Measurements from ENCODE around the gene TLX1. TPM values are rescaled to one million over a fixed set of nuclear protein-coding genes. Genes with fewer than 3 reads are reported as not detected.

TLX1 gene
- total and polyA plus RNA-seq, 9 of the 15 experiments (the other 6 are each of a cell fraction or from before 2014, with no cell fraction given) = 0.03 to 3.3 (median 0.19) TPM; not detected in 1

DNA sequence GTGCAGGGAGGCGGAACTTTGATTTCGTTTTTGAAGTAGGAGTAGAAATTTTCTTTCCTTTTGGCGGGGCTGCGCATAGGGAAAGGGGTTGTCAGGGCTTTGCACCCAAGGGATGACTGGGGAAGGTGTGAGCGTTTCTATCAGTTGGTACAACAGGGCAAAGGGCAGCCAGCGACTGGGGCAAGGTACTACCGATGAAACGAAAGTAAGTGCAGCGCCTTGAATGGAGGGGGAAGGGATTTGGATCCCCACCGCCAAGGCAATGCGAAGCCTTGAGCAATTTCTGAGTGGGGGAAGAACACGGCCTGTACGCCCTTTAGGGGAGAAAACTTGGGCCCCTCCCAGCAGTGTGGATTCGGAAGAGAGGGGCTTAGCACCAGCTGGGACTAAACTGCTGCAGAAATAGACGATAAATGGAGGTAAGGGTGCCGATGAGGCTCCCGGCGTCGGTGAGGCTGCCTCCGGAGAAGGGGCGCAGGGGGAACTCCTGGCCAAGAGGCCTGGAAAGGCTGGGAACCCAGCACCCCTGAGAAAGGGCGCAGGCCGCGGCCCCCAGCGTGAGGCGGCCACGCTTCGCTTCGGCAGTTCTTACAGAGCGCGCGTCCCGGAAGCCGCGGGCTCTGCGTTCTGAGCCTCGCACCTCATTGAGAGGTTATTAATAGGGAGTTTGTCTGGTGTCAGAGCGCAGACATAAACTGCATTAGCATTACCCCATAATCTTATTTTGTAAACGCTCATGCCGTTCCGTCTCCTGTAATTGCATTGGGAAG lies 10.0 kb upstream of the TLX1 start:
- Histone ChIP-seq H3K4me3 (no peak overlapping the region), H3K9me3 (replicated peaks; ENCODE audit: control insufficient read depth, insufficient read depth, low read depth, low read length) (no peaks in the 10 kb centered on the region), H3K79me2 (ENCODE audit: control insufficient read depth, insufficient read depth, low read length) (no peaks in the 10 kb centered on the region), H3K9ac (ENCODE audit: insufficient read depth in 1 of 2, low read depth in 2 of 2, low read length in 2 of 2) (no peak overlapping the region), H3K4me1 (replicated peaks in 1 of 2; ENCODE audit: control insufficient read depth in 2 of 2, insufficient read depth in 2 of 2, low read length in 2 of 2) (peaks cover 0 to 7% of the 10 kb centered on the region in 2 experiments; a peak in 2 of 5 replicates), H4K20me1 (replicated peaks; ENCODE audit: control insufficient read depth, insufficient read depth, low read length) (no peaks in the 10 kb centered on the region), H3K9me1 (ENCODE audit: control insufficient read depth, insufficient read depth, low read length) (no peaks in the 10 kb centered on the region), H2AFZ (ENCODE audit: low read depth, low read length) (no peak overlapping the region), H3K27me3 (ENCODE audit: control insufficient read depth in 2 of 2, insufficient read depth in 2 of 2, low read length in 2 of 2) (peaks cover 23 to 52% of the 10 kb centered on the region in 2 experiments), H3K27ac (ENCODE audit: extremely low read depth, low read depth, low read length) (no peak overlapping the region), H3K36me3 (ENCODE audit: control insufficient read depth, insufficient read depth, low read length) (no peaks in the 10 kb centered on the region), H3K4me2 (ENCODE audit: insufficient read depth, low read length) (no peak overlapping the region)
- ChIA-PET POLR2A (no interaction called here), CTCF (ENCODE audit: low intra/inter-chr PET ratio) (no interaction called here)
- TF ChIP-seq SREBF2 (CRISPR knock-in tag; IDR thresholded peaks at IDR 0.05) (no peak), ARNT (IDR thresholded peaks at IDR 0.05) (no peak)
- intact Hi-C loops (cut with micrococcal nuclease) (no loop called here), in situ Hi-C loops (cut with MboI) (no loop called here)
- ATAC-seq = no peak
- no peak for FAIRE-seq
- BruUV-seq (replicated peaks) = no TSS peak
- 22% methylated on average over 39 of the region's 41 CpGs for WGBS (ENCODE audit: insufficient coverage, low coverage, missing lambda C conversion rate)
- no peak for DNase-seq (ENCODE audit: extremely low read depth in 1 of 4, low spot score in 3 of 4)

DNA sequence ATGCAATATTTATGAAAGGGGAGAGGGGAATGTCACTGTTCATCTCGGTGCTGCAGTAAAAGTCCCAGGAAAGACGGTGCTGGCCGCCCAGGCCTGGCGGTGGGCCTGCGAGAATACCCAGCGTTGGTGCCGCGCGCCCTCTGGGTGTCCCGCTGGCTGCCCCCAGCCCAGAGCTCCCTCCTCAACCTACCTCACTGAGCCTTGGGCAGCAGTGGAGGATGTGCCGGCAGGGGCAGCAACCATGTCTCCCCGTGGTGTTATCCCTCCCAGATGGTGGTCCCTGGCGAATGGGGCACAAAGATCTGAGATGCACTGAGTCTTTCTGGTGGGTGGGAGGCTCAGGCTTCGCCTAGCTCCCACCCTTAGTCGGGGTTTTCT lies 9.5 kb upstream of the TLX1 start:
- no peaks in the 10 kb centered on the region for H3K79me2 ChIP-seq (ENCODE audit: control insufficient read depth, insufficient read depth, low read length)
- H3K27me3 ChIP-seq (ENCODE audit: control insufficient read depth in 2 of 2, insufficient read depth in 2 of 2, low read length in 2 of 2) = peaks cover 23 to 54% of the 10 kb centered on the region in 2 experiments
- TF ChIP-seq, protein P1, sequence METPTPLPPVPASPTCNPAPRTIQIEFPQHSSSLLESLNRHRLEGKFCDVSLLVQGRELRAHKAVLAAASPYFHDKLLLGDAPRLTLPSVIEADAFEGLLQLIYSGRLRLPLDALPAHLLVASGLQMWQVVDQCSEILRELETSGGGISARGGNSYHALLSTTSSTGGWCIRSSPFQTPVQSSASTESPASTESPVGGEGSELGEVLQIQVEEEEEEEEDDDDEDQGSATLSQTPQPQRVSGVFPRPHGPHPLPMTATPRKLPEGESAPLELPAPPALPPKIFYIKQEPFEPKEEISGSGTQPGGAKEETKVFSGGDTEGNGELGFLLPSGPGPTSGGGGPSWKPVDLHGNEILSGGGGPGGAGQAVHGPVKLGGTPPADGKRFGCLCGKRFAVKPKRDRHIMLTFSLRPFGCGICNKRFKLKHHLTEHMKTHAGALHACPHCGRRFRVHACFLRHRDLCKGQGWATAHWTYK (CRISPR knock-in tag; IDR thresholded peaks at IDR 0.05) = no peak
- TF ChIP-seq HDAC1 (IDR thresholded peaks at IDR 0.05) (no peak), HMG20A (CRISPR knock-in tag; conservative IDR thresholded peaks at IDR 0.05) (no peak), ZNF584 (CRISPR knock-in tag; IDR thresholded peaks at IDR 0.05; ENCODE audit: low read depth) (no peak), ZFPM2 (CRISPR knock-in tag; IDR thresholded peaks at IDR 0.05) (no peak), ZSCAN29 (IDR thresholded peaks at IDR 0.05) (no peak), ZNF143 (CRISPR knock-in tag; IDR thresholded peaks at IDR 0.05) (no peak), SMARCA5 (IDR thresholded peaks at IDR 0.05) (no peak)
- TF ChIP-seq, protein P2, sequence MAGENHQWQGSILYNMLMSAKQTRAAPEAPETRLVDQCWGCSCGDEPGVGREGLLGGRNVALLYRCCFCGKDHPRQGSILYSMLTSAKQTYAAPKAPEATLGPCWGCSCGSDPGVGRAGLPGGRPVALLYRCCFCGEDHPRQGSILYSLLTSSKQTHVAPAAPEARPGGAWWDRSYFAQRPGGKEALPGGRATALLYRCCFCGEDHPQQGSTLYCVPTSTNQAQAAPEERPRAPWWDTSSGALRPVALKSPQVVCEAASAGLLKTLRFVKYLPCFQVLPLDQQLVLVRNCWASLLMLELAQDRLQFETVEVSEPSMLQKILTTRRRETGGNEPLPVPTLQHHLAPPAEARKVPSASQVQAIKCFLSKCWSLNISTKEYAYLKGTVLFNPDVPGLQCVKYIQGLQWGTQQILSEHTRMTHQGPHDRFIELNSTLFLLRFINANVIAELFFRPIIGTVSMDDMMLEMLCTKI (IDR thresholded peaks at IDR 0.05; ENCODE audit: partially characterized antibody) = no peak
- TF ChIP-seq, protein P3, sequence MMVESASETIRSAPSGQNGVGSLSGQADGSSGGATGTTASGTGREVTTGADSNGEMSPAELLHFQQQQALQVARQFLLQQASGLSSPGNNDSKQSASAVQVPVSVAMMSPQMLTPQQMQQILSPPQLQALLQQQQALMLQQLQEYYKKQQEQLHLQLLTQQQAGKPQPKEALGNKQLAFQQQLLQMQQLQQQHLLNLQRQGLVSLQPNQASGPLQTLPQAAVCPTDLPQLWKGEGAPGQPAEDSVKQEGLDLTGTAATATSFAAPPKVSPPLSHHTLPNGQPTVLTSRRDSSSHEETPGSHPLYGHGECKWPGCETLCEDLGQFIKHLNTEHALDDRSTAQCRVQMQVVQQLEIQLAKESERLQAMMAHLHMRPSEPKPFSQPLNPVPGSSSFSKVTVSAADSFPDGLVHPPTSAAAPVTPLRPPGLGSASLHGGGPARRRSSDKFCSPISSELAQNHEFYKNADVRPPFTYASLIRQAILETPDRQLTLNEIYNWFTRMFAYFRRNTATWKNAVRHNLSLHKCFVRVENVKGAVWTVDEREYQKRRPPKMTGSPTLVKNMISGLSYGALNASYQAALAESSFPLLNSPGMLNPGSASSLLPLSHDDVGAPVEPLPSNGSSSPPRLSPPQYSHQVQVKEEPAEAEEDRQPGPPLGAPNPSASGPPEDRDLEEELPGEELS (CRISPR knock-in tag; IDR thresholded peaks at IDR 0.05; ENCODE audit: borderline replicate concordance) = no peak
- no peak overlapping the region for H3K9ac ChIP-seq (ENCODE audit: insufficient read depth in 1 of 2, low read depth in 2 of 2, low read length in 2 of 2)
- peaks cover 0 to 7% of the 10 kb centered on the region in 2 experiments; a peak in 2 of 5 replicates for H3K4me1 ChIP-seq (replicated peaks in 1 of 2; ENCODE audit: control insufficient read depth in 2 of 2, insufficient read depth in 2 of 2, low read length in 2 of 2)
- H3K9me3 ChIP-seq (replicated peaks; ENCODE audit: control insufficient read depth, insufficient read depth, low read depth, low read length) = no peaks in the 10 kb centered on the region
- FAIRE-seq (no peak), ATAC-seq (no peak), DNase-seq (ENCODE audit: extremely low read depth in 1 of 4, low spot score in 3 of 4) (no peak)
- H3K36me3 ChIP-seq (ENCODE audit: control insufficient read depth, insufficient read depth, low read length) = no peaks in the 10 kb centered on the region
- no peak overlapping the region for H3K4me3 ChIP-seq
- CTCF ChIA-PET (ENCODE audit: low intra/inter-chr PET ratio) = no interaction called here
- no peak overlapping the region for H3K4me2 ChIP-seq (ENCODE audit: insufficient read depth, low read length)
- no peak overlapping the region for H2AFZ ChIP-seq (ENCODE audit: low read depth, low read length)
- intact Hi-C loops (cut with micrococcal nuclease) = no loop called here
- H3K9me1 ChIP-seq (ENCODE audit: control insufficient read depth, insufficient read depth, low read length) = no peaks in the 10 kb centered on the region
- no TSS peak for BruUV-seq (replicated peaks)
- H3K27ac ChIP-seq (ENCODE audit: extremely low read depth, low read depth, low read length) = no peak overlapping the region
- WGBS (ENCODE audit: insufficient coverage, low coverage, missing lambda C conversion rate) = 1% methylated on average over 12 of the region's 15 CpGs
- in situ Hi-C loops (cut with MboI) = no loop called here
- POLR2A ChIA-PET = no interaction called here
- no peaks in the 10 kb centered on the region for H4K20me1 ChIP-seq (replicated peaks; ENCODE audit: control insufficient read depth, insufficient read depth, low read length)
